GM12864 (cell line): ENCODE results near the gene RASSF6.

ENCODE experiments used
- DNase-seq: peaks from one replicate; pipeline ENCODE4 v3.0.0-alpha.2; 2011; ENCODE audit warnings: low read depth
- H3K4me3 ChIP-seq: 2 replicates; pipeline ENCODE4 v1.5.1; 2011; ENCODE audit warnings: mild to moderate bottlenecking, low read depth, low read length, control low read depth
- TF ChIP-seq, protein P1 (sequence below): IDR thresholded peaks from 2 replicates; pipeline ENCODE4 v1.5.1; 2011; ENCODE audit warnings: low read depth, mild to moderate bottlenecking, moderate library complexity, low read length, control low read depth, inconsistent platforms; ENCODE audit errors: missing control alignments

The RASSF6 gene

GRCh38 chr4:73612032-73612431 lies 8.2 kb downstream of the RASSF6 start:
- TF ChIP-seq, protein P1, sequence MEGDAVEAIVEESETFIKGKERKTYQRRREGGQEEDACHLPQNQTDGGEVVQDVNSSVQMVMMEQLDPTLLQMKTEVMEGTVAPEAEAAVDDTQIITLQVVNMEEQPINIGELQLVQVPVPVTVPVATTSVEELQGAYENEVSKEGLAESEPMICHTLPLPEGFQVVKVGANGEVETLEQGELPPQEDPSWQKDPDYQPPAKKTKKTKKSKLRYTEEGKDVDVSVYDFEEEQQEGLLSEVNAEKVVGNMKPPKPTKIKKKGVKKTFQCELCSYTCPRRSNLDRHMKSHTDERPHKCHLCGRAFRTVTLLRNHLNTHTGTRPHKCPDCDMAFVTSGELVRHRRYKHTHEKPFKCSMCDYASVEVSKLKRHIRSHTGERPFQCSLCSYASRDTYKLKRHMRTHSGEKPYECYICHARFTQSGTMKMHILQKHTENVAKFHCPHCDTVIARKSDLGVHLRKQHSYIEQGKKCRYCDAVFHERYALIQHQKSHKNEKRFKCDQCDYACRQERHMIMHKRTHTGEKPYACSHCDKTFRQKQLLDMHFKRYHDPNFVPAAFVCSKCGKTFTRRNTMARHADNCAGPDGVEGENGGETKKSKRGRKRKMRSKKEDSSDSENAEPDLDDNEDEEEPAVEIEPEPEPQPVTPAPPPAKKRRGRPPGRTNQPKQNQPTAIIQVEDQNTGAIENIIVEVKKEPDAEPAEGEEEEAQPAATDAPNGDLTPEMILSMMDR: no peak
- DNase-seq: no peak
- no peak overlapping the region for H3K4me3 ChIP-seq

- H3K4me3 ChIP-seq: no peak overlapping the region
- no peak for DNase-seq
- TF ChIP-seq, protein P1: no peak
Observed at GRCh38 chr4:73609706-73610105, 10.5 kb downstream of the RASSF6 start.

GRCh38 chr4:73608689-73609594 lies 11.3 kb downstream of the RASSF6 start:
- H3K4me3 ChIP-seq: no peak overlapping the region
- TF ChIP-seq, protein P1: no peak
- DNase-seq: no peak

- TF ChIP-seq, protein P1: no peak
- no peak overlapping the region for H3K4me3 ChIP-seq
Observed at GRCh38 chr4:73607375-73608033, 12.7 kb downstream of the RASSF6 start.

DNA sequence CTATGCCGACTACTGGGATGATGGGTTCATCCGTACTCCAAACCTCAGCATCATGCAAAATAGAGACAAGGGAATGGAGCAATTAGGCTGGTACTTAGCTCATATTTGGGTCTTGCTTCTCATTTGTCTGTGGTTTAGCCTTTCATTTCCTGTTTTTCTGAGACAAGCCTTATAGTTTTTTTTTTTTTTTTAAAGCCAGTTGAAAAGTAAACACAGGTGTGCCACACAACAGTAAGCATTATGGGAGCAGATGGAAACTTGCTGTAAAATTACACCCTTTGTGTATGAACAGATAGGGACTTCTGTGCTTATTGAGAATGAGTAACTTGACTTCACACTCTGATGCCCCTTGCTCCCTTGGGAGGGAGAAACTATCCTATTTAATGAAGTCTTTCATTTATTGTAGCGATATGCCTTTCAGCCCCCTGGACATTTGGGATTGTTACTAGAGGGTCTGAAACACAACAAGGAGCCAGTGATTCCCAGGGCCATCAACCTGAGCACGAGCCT lies 13.7 kb downstream of the RASSF6 start:
- DNase-seq: peak; percentile 47
- TF ChIP-seq, protein P1: no peak
- H3K4me3 ChIP-seq: no peak overlapping the region

More at GRCh38 chr4:73607375-73608033, 12.7 kb downstream of the RASSF6 start:
- no peak for DNase-seq

GRCh38 chr4:73603854-73604584 lies 16.2 kb downstream of the RASSF6 start:
- DNase-seq: no peak
- TF ChIP-seq, protein P1: no peak
- H3K4me3 ChIP-seq: no peak overlapping the region
